Neural progenitor cell (in vitro differentiated cells): ENCODE measurements around the gene KAZN. TPM values are rescaled to one million over a fixed set of nuclear protein-coding genes. Genes with fewer than 3 reads are reported as not detected.
"Not testable (repeated sequence)": the region's sequence is repeated elsewhere in the genome, so short reads cannot be mapped to it uniquely, and the experiment has no call there.

ENCODE experiments used
- DNase-seq: peaks from one replicate; pipeline ENCODE4 v3.0.0-alpha.2; 2016; ENCODE audit warnings: low spot score
- H2AFZ ChIP-seq: fragments of 200-600 bp; sonication (generic); replicated peaks from 2 replicates; pipeline ENCODE4 v1.6.1; 2016; ENCODE audit warnings: antibody characterized with exemption
- H3F3A ChIP-seq: fragments of 200-600 bp; sonication (generic); 2 replicates; pipeline ENCODE4 v1.6.1; 2016; ENCODE audit warnings: antibody characterized with exemption, low read depth
- H3K27ac ChIP-seq: fragments of 200-600 bp; sonication (generic); 2 replicates; pipeline ENCODE4 v1.5.1; 2016; ENCODE audit warnings: mild to moderate bottlenecking
- H3K27me3 ChIP-seq: fragments of 200-600 bp; sonication (generic); 2 replicates; pipeline ENCODE4 v1.6.1; 2016; ENCODE audit warnings: mild to moderate bottlenecking, moderate library complexity
- H3K36me3 ChIP-seq: fragments of 200-600 bp; sonication (generic); 2 replicates; pipeline ENCODE4 v1.5.1; 2016
- H3K4me1 ChIP-seq: fragments of 200-600 bp; sonication (generic); 2 replicates; pipeline ENCODE4 v1.6.1; 2016; ENCODE audit warnings: mixed run types
- H3K4me2 ChIP-seq: fragments of 200-600 bp; sonication (generic); 2 replicates; pipeline ENCODE4 v1.6.1; 2016
- H3K4me3 ChIP-seq: fragments of 200-600 bp; sonication (generic); 2 replicates; pipeline ENCODE4 v1.5.1; 2016
- H3K79me2 ChIP-seq: fragments of 200-600 bp; sonication (generic); 2 replicates; pipeline ENCODE4 v1.6.1; 2016; ENCODE audit warnings: low read depth
- H3K9ac ChIP-seq: fragments of 200-600 bp; sonication (generic); 2 replicates; pipeline ENCODE4 v1.6.1; 2016
- H3K9me3 ChIP-seq: fragments of 200-600 bp; sonication (generic); 2 replicates; pipeline ENCODE4 v1.5.1; 2016; ENCODE audit warnings: low read depth
- H4K20me1 ChIP-seq: fragments of 200-600 bp; sonication (generic); 2 replicates; pipeline ENCODE4 v1.6.1; 2016; ENCODE audit warnings: low read depth
- H3K27ac Mint-ChIP-seq: 3 replicates; pipeline ENCODE4 v1.8.0; 2021; ENCODE audit warnings: mixed read lengths
- H3K27me3 Mint-ChIP-seq: 2 replicates; pipeline ENCODE4 v1.8.0; 2022; ENCODE audit warnings: low read depth, mild to moderate bottlenecking, inconsistent platforms, moderate library complexity, mixed read lengths; ENCODE audit not compliant: insufficient read depth
- H3K36me3 Mint-ChIP-seq: 3 replicates; pipeline ENCODE4 v1.8.0; 2021; ENCODE audit warnings: mixed read lengths
- H3K4me1 Mint-ChIP-seq: 3 replicates; pipeline ENCODE4 v1.8.0; 2021; ENCODE audit warnings: mixed read lengths
- H3K4me3 Mint-ChIP-seq: 3 replicates; pipeline ENCODE4 v1.8.0; 2021; ENCODE audit warnings: mild to moderate bottlenecking, moderate library complexity, mixed read lengths
- H3K9me3 Mint-ChIP-seq: 3 replicates; pipeline ENCODE4 v1.8.0; 2020; ENCODE audit warnings: mixed read lengths
- CTCF ChIP-seq: fragments of 200-600 bp; sonication (generic); IDR thresholded peaks from 2 replicates; pipeline ENCODE4 v1.5.1; 2017; ENCODE audit warnings: antibody characterized with exemption, mild to moderate bottlenecking
- EZH2 ChIP-seq: fragments of 200-600 bp; sonication (generic); IDR thresholded peaks from 2 replicates; pipeline ENCODE4 v1.6.1; 2017; ENCODE audit warnings: antibody characterized with exemption, mild to moderate bottlenecking, moderate library complexity
- EZH2phosphoT487 ChIP-seq: fragments of 200-600 bp; sonication (generic); IDR thresholded peaks from 2 replicates; pipeline ENCODE4 v1.6.1; 2017; ENCODE audit warnings: antibody characterized with exemption
- total RNA-seq: library from RNA; depleted of rRNA; stranded (reverse); fragments of >200 nt; gene quantifications from 2 replicates; pipeline ENCODE4 v1.2.3, GENCODE V29; 2015; ENCODE audit warnings: low replicate concordance

KAZN gene
- total RNA-seq, 1 donor from 2014 or later, result 6.1 TPM

GRCh38 chr1:14962407-14962806 is 363.9 kb downstream of the KAZN start:
- H3K27ac Mint-ChIP-seq, result no peak overlapping the region
- DNase-seq, result no peak
- H3K36me3 Mint-ChIP-seq, result peaks cover 32% of the 10 kb centered on the region
- peaks cover 4% of the 10 kb centered on the region for H3K9me3 Mint-ChIP-seq
- H3K4me3 Mint-ChIP-seq, result peak overlapping the region; percentile 33
- Histone ChIP-seq H3K36me3 (no peaks in the 10 kb centered on the region), H2AFZ (no peak overlapping the region), H3K79me2 (no peaks in the 10 kb centered on the region), H3K4me1 (no peaks in the 10 kb centered on the region), H3K9me3 (no peaks in the 10 kb centered on the region), H3K4me3 (no peak overlapping the region), H3K27ac (no peak overlapping the region), H3K9ac (no peak overlapping the region), H3K27me3 (no peaks in the 10 kb centered on the region), H4K20me1 (no peaks in the 10 kb centered on the region), H3K4me2 (no peak overlapping the region), H3F3A (no peaks in the 10 kb centered on the region)
- H3K27me3 Mint-ChIP-seq, result peaks cover 4% of the 10 kb centered on the region
- H3K4me1 Mint-ChIP-seq, result peaks cover 7% of the 10 kb centered on the region
- no peak for TF ChIP-seq CTCF
- no peak for TF ChIP-seq EZH2phosphoT487
- TF ChIP-seq EZH2, result no peak

DNA sequence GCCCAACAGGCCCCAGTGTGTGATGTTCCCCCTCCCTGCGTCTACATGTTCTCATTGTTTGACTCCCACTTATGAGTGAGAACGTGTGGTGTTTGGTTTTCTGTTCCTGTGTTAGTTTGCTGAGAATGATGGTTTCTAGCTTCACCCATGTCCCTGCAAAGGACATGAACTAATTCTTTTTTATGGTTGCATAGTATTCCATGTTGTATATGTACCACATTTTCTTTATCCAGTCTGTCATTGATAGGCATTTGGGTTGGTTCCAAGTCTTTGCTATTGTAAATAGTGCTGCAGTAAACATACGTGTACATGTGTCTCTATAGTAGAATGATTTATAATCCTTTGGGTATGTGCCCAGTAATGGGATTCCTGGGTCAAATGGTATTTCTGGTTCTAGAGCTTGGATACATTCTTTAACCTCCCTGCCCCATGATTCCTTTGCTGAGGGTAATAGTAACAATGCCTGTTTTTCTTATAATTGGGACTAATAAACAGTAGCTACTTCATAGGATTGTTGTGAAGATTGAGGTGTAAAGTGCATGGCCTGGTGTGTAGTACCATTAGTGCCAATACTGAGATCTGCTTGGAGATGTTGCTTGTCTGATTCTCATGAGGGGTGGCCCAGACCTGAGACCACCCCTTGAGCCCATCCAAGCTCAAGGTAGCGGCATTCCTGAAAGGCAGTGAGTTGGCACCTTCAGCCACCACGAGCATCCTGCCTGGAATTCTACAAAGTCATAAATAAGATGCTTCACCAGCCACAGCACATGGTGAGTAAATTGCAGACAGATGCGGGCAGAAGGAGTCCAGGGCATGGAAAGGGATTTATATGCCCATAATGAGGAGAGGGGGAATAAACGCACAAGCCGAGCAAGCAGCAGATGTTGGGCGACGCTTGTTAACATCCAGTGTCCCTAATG is 365.6 kb downstream of the KAZN start:
- H3K36me3 ChIP-seq, H3F3A ChIP-seq, H3K27ac ChIP-seq, H3K9ac ChIP-seq, H2AFZ ChIP-seq, H3K27ac Mint-ChIP-seq, H3K79me2 ChIP-seq, H3K9me3 ChIP-seq, DNase-seq, H3K4me1 ChIP-seq, H3K27me3 Mint-ChIP-seq, H4K20me1 ChIP-seq, H3K4me3 ChIP-seq, H3K9me3 Mint-ChIP-seq, H3K4me2 ChIP-seq, H3K27me3 ChIP-seq, H3K4me3 Mint-ChIP-seq: not testable (repeated sequence)
- Mint-ChIP-seq H3K4me1 (peaks cover 16% of the 10 kb centered on the region), H3K36me3 (peaks cover 32% of the 10 kb centered on the region)

DNA sequence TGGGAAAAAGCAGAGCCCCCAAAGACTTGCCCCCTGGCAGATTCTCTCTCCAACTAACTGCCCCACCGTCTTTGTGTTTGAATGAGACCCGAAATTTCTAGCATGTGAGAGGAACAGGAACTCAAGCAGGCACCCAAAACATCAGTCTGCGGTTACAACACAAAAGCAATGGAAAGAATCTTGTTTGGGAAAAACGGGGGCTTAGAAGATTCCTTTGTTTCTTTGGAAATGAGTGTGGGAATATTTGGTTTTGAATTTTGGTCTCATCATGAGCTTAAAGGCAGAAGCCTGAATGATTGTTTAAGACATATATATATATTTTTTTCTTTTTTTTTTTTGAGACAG is 366.2 kb downstream of the KAZN start:
- Mint-ChIP-seq H3K4me3 (no peak overlapping the region), H3K27ac (no peak overlapping the region)
- no peak overlapping the region for H3K4me2 ChIP-seq

More for the DNA sequence above, 366.2 kb downstream of the KAZN start:
- Histone ChIP-seq H3K36me3 (no peaks in the 10 kb centered on the region), H3K9me3 (no peaks in the 10 kb centered on the region), H3K27ac (no peak overlapping the region), H3K4me3 (no peak overlapping the region), H3F3A (no peaks in the 10 kb centered on the region), H4K20me1 (no peaks in the 10 kb centered on the region), H3K4me1 (peaks cover 10% of the 10 kb centered on the region), H3K79me2 (no peaks in the 10 kb centered on the region), H3K27me3 (no peaks in the 10 kb centered on the region), H3K9ac (no peak overlapping the region), H2AFZ (no peak overlapping the region)
- no peak for DNase-seq
- peaks cover 4% of the 10 kb centered on the region for H3K27me3 Mint-ChIP-seq
- peaks cover 19% of the 10 kb centered on the region for H3K4me1 Mint-ChIP-seq
- peaks cover 4% of the 10 kb centered on the region for H3K9me3 Mint-ChIP-seq
- TF ChIP-seq CTCF (no peak), EZH2phosphoT487 (no peak), EZH2 (no peak)
- peaks cover 30% of the 10 kb centered on the region for H3K36me3 Mint-ChIP-seq
